HG02981 (cell line): Measurements from ENCODE around the gene ATOH1.
A peak's percentile ranks its signal among the peaks of the same experiment; 100 is the strongest.

Experiments
- ATAC-seq: cut with Tn5 transposase; IDR thresholded peaks from one replicate; pipeline ENCODE4 v1.9.1; 2021; ENCODE audit warnings: mild to moderate bottlenecking, moderate library complexity; ENCODE audit not compliant: unreplicated experiment

The ATOH1 gene

DNA sequence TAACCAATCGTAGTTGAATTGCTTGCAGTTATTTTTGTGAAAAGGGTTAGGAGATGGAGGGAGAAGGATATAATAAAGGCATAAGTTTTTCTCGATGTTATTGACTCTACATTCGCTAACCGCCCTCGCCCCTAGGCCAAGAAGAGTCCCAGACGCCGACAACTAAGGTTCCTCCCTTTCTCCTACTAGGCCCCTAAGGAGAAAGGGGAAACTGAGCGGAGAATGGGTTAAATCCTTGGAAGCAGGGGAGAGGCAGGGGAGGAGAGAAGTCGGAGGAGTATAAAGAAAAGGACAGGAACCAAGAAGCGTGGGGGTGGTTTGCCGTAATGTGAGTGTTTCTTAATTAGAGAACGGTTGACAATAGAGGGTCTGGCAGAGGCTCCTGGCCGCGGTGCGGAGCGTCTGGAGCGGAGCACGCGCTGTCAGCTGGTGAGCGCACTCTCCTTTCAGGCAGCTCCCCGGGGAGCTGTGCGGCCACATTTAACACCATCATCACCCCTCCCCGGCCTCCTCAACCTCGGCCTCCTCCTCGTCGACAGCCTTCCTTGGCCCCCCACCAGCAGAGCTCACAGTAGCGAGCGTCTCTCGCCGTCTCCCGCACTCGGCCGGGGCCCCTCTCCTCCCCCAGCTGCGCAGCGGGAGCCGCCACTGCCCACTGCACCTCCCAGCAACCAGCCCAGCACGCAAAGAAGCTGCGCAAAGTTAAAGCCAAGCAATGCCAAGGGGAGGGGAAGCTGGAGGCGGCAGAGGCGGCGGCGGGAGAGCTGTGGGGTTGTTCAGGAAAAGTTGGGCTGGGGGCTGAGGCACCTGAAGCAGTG lies 5.9 kb downstream of the ATOH1 start:
- no peak for ATAC-seq

DNA sequence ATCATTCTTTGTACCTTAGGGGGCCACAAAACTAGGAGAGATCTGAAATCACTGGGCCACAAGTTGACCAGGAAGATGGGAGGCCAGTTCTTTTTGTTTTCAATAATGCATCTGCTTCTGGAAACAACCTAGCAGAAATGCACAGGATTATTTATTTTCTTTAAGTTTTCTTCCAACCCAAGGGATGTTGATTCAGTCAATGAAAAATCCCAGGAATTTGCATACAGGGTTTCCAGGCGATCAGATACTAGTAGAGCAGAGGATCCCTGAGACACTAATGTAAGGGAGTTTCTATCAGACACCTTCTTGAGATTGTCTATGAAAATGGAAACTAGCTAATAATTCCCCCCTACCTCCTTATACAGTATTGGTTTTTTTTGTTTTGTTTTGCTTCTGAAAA lies 7.4 kb downstream of the ATOH1 start:
- no peak for ATAC-seq

DNA sequence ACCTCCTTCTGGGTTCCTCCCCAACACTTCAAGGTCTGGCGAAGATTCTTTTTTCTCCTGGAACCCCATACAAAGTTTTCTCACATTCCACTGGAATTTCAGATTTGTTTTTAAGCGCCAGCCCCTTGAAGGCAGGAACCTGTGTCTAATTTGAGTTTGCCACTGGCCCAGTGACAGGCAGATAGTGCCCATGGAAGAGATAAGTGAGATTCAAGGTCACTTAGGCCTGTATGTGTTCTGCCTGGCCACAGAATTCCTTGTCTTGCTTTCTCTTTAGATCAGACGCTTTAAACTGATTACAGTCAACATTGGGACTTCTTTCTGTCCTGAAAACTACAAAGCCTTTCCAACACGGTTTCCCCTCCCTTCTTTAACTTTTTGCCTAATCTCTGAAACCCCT lies 11.2 kb downstream of the ATOH1 start:
- no peak for ATAC-seq

DNA sequence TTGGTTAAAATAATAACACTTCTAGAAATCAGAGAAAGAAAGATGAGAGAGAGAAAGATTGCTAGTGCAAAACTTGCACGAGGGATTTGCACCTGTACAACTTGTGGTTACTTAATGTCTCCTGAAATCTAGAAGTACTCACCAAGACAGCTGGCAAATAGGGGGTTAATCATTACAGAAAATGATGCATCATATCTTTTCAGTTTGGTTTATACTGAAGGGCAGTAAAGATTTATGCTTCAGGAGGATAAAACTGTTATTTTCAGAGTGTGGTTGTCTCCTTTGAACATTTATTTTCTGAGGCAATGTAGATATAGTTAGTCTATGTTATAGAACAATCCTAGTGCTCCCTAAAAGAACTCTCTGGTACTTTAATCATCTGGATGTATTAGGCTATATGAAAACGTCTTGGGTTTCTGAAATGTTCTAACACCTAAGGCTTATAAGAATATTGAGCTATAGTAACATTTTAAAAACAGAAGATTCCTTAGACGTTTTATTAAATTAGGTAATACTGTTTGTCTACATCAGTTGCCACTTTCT lies 13.3 kb downstream of the ATOH1 start:
- peak; percentile 51 for ATAC-seq

DNA sequence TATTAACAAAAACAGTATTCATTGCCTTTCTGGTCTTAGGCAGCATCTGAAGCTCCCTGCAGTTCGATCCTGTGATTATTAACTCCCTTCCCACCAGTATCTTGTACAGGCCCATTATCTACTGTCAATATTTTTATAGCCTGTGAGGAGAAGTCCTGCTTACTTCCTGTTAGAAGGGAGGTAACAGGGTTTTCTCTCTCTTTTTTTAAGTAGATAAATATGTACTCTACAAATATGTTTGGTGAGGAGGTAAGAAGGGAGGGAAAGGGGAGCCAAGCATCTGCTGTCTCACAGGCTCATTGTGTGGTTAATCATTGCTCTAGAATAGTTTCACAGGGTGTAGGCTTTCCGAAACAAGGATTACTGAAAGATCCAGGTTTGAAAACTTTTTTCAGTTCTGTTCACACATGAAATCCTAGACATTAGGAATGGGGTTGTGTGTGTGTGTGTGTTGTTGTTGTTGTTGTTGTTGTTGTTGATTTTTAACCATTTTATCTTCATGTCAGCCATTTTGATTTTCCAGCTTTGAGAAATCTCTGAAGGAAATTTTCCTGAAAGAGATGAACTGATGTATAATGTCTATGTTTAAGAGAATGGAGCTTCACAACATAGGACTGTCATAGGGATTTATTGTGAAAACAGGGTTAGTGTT lies 14.2 kb downstream of the ATOH1 start:
- peak; percentile 59 for ATAC-seq

DNA sequence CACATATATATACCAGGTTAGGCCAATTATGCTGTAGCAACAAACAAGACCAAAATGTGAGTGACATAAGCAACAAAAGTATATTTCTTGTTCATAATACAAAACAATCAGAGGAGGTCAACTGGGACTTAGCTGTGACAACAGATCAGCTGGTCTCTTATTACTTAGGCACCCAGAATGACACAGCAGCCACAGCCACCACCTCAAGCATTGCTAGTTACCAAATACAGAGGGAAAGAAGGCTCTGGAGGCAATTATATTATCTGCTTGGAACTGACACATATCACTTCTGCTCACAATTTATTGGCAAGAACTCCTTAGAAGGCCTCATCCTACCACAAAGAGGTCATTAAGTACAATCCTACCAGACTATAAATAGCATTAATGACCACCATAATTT lies 15.2 kb downstream of the ATOH1 start:
- no peak for ATAC-seq

DNA sequence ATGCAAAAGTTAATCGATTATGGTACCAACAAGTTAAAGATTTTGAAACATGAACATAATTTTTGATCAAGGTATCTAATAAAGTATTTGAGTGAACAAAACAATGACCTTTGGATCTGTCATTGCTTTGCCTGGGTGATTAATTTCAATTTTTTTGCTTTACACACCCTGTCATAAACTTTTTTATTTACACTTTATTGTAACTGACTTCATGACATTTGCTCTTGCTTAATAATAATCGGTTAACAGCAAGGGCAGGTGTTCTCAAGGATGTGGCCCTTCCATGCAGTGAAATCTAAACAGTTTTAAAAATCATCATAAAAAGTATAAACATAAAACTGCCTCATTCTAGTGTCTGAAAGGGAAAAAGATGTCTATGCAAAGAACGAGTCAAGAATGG lies 24.1 kb downstream of the ATOH1 start:
- ATAC-seq = no peak

DNA sequence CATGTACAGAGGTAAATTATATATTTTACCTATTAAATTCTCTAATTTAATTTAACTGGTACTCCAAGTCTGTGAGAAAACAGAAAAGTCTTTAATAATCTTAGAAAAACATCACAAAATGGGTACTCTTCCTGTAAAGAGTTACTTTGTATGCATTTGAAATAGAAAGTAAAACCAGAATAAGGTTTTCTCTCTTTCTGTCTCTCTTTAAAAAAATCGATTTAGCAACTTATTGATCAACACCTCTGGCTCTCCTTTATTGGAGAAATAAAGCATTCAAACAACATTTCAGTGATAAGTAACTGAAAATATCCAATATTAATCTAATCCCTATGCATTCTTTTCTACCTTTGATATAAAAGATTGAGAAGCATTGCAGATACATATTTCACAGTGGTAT lies 27.4 kb downstream of the ATOH1 start:
- ATAC-seq = no peak

DNA sequence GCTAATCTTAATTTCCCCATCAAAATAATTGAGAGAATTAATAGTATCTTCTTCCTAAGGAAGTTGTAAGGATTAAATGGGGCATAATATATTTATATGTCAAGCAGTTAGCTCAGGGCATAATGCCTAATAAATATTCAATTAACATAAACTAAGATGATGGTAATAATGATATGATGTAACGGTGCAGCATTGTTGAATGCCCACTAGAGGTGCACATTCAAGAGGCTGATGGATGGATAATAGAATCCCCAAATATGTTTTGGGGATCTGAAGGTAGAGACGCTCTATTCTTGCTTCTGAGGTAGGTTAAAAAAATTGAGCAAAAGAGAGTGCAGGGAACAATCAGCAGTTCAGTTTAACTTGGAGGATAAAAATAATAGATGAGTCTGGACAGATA lies 37.1 kb downstream of the ATOH1 start:
- no peak for ATAC-seq

DNA sequence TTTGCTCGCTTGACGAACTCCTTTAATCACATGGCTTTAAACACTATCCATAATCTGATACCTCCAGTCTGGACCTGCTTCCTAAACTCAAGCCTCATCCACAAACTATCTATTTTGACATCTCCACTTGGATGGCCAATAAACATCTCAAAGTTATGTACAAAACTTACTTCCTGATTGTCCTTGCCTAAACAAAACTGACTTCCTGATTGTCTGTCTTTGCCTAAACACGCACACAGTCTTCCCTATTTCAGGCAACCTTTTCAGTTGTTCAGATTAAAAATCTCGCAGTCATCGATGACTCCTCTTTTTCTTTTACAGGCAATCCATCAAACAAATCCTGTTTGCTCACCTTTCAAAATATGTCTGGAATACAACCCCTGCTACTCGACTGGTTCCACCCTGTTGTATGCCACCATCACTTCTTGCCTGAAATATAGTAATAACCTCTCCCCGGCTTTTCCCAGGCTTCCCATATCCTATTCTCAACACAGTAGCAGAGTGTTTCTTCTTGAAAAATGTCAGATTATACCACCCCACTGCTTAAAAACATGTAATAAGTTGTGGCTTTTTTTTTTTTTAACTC lies 39.0 kb downstream of the ATOH1 start:
- ATAC-seq = no peak

DNA sequence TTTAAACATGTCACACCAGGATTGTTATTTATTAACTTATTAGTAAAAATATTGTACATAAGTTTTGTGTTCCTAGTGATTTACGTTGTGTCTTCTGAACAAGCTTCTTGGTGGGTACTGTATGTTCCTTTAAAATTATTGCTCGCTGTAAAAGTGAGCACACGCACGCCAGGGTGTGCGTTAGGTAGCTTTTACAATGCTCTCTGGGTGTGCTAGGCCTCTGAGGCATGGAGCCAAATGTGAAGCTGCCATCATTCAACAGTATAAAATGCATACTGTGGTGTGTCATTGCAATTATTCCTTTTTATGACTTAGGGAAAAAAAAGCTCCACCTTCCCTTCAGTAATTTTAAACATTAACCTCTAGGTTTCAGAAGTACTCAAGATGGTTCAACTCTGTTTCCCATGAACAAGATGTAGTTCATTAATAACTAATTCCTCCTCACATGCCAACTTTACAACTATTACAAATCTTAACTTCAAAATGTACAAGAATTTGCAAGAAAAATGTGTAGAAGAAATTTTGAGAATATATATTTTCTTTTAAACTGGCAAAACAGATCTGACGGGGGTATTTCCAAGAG lies 42.4 kb downstream of the ATOH1 start:
- no peak for ATAC-seq

DNA sequence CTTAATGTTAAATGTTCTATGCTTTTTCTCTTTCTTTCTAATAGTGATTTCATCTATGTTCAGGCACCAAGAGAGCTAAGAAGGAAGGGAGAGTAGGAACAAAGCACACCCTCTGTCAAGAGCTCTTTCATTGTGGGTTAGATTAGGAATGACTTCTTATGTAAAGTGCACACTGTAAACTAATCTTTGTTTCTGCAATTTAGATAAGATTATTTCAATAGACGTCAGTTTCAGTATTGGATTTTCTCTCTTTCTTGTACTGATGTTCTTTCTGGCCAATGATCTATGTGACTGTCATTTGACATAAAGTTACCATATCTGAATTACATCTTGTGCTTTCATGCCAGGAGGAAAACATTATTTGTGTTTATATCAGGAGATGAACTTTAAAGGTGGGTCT lies 48.2 kb downstream of the ATOH1 start:
- no peak for ATAC-seq

DNA sequence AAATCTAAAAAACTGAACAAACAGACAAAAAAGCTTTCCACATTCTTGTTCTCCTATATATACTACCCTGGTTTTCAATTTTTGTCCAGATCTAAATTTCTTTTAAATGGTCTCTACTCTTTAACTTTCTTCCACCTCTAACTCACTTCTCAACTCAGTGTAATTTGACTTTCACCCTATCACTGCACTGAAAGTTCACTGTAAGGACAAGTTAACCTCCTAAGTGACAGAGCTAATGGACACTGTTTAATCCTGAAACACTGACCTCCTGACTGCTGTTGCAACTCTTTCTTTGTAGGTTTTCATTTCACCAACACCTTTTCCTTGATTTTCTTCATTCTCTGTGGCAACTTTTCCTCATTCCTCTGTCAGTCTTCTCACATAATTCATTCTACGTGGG lies 50.0 kb downstream of the ATOH1 start:
- ATAC-seq = no peak

DNA sequence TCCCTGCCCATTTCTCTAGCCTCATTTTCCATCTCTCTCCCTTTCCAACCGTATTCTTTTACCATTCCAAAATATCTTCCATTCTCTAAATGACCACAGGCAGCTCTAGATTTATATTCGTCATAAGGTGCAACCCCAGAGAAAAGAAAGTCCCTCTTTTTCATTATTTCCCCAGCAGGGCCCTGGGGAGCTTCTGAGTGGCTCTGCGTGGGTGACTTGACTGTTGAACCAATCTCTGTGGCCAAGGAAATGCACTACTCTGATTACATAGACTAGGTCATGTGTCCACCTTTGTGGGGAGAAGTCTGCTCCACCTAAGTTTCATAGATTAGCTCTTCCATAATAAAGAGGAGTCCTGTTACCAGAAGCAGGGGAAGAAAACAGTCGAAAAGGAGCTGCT lies 51.4 kb downstream of the ATOH1 start:
- peak; percentile 80 for ATAC-seq
